OCI-LY3 (cell line): ENCODE results near the gene INHBB.

Source experiments
- EZH2phosphoT487 ChIP-seq: fragments of 200-600 bp; shearing (Covaris generic); IDR thresholded peaks from 2 replicates; pipeline ENCODE4 v1.6.1; 2018; ENCODE audit warnings: antibody characterized with exemption, mixed run types, low read depth
- TF ChIP-seq, protein P1 (sequence below): fragments of 200-600, 300-600 bp; sonication (generic); IDR thresholded peaks from 2 replicates; pipeline ENCODE4 v1.5.1; 2014; ENCODE audit warnings: antibody characterized with exemption, low read length, low read depth

DNA sequence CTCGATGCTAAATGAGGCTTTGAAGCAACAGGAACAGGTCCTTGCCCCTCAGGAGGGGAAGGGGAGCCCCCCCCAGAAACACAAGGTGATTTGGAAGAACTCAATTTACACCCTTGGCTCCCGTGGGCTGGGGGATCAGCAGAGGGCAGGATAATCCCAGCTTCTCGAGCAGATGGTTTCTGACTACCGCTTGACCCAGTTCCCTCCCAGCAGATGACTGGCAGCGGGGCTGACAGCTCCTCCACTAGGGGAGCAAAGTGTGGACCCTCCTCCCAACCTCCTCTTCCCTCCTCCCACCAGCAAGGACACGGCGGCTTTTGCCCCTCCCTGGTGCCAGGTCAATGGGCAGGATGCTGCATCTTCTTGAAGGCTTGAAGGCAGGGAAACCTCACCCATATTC is 3.5 kb upstream of the INHBB start:
- TF ChIP-seq, protein P1, sequence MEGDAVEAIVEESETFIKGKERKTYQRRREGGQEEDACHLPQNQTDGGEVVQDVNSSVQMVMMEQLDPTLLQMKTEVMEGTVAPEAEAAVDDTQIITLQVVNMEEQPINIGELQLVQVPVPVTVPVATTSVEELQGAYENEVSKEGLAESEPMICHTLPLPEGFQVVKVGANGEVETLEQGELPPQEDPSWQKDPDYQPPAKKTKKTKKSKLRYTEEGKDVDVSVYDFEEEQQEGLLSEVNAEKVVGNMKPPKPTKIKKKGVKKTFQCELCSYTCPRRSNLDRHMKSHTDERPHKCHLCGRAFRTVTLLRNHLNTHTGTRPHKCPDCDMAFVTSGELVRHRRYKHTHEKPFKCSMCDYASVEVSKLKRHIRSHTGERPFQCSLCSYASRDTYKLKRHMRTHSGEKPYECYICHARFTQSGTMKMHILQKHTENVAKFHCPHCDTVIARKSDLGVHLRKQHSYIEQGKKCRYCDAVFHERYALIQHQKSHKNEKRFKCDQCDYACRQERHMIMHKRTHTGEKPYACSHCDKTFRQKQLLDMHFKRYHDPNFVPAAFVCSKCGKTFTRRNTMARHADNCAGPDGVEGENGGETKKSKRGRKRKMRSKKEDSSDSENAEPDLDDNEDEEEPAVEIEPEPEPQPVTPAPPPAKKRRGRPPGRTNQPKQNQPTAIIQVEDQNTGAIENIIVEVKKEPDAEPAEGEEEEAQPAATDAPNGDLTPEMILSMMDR, result no peak
- TF ChIP-seq EZH2phosphoT487, result no peak
